K562 (cell line): Measurements from ENCODE around the gene CHD8. TPM values are rescaled to one million over a fixed set of nuclear protein-coding genes. Genes with fewer than 3 reads are reported as not detected.

Experiments
- EHMT2 ChIP-seq: fragments of 450-650 bp; IDR thresholded peaks from 2 replicates; pipeline ENCODE4 v1.6.1; 2018; ENCODE audit warnings: antibody characterized with exemption
- EWSR1 ChIP-seq: fragments of 450-650 bp; IDR thresholded peaks from 2 replicates; pipeline ENCODE4 v1.6.1; 2018; ENCODE audit warnings: borderline replicate concordance, mild to moderate bottlenecking, low read depth, moderate library complexity; ENCODE audit not compliant: partially characterized antibody
- GTF2E2 ChIP-seq: fragments of 200-800 bp; sonication (Bioruptor generic); IDR thresholded peaks from 2 replicates; pipeline ENCODE4 v1.6.1; 2016; ENCODE audit warnings: missing genetic modification characterization, missing compliant biosample characterization
- L3MBTL2 ChIP-seq: fragments of 450-650 bp; IDR thresholded peaks from 2 replicates; pipeline ENCODE4 v1.6.1; 2016; ENCODE audit warnings: mild to moderate bottlenecking, moderate library complexity
- NEUROD1 ChIP-seq: fragments of 150-350 bp; IDR thresholded peaks from 2 replicates; pipeline ENCODE4 v1.6.1; 2014; ENCODE audit warnings: borderline replicate concordance, low read length, low read depth; ENCODE audit not compliant: partially characterized antibody
- NR0B1 ChIP-seq: fragments of 450-650 bp; IDR thresholded peaks from one replicate; pipeline ENCODE4 v1.6.1; 2018; ENCODE audit warnings: mild to moderate bottlenecking, moderate library complexity; ENCODE audit not compliant: partially characterized antibody
- NR1H2 ChIP-seq: sonication (generic); formaldehyde crosslinking; IDR thresholded peaks from 2 replicates; pipeline ENCODE4 v1.4.0; 2020; ENCODE audit warnings: mild to moderate bottlenecking, missing genetic modification reagents
- RBBP5 ChIP-seq: fragments of 200-600 bp; sonication (generic); IDR thresholded peaks from 2 replicates; pipeline ENCODE4 v1.6.1; 2012; ENCODE audit warnings: borderline replicate concordance, mild to moderate bottlenecking, low read length, control low read depth, inconsistent platforms; ENCODE audit not compliant: insufficient read depth, poor library complexity, severe bottlenecking
- RBM15 ChIP-seq: fragments of 200-400 bp; formaldehyde crosslinking; IDR thresholded peaks from 2 replicates; pipeline ENCODE4 v1.6.1; 2018; ENCODE audit warnings: mild to moderate bottlenecking, low read length, moderate library complexity; ENCODE audit not compliant: insufficient read depth
- RBM39 ChIP-seq: fragments of 200-400 bp; formaldehyde crosslinking; optimal IDR thresholded peaks from 2 replicates; pipeline ENCODE3; 2018; ENCODE audit warnings: low read depth, low read length
- RCOR1 ChIP-seq, 2 experiments: IDR thresholded peaks; 2 replicates each; pipeline ENCODE4 v1.6.1; 2012; ENCODE audit warnings: low read depth in 2 of 2, low read length in 2 of 2, borderline replicate concordance in 1 of 2, improper control_type of control experiment in 1 of 2
- RFX7 ChIP-seq: fragments of 250-450 bp; sonication (Bioruptor Pico); IDR thresholded peaks from 2 replicates; pipeline ENCODE4 v1.5.1; 2021; ENCODE audit warnings: mild to moderate bottlenecking
- SLC30A9 ChIP-seq: fragments of 250-450 bp; sonication (Bioruptor Pico); IDR thresholded peaks from 2 replicates; pipeline ENCODE4 v1.8.0; 2022; ENCODE audit warnings: mild to moderate bottlenecking, moderate library complexity
- TAF9B ChIP-seq: fragments of 450-650 bp; IDR thresholded peaks from 2 replicates; pipeline ENCODE4 v1.6.1; 2018; ENCODE audit warnings: mild to moderate bottlenecking; ENCODE audit not compliant: partially characterized antibody
- TAL1 ChIP-seq: fragments of 450-650 bp; IDR thresholded peaks from 2 replicates; pipeline ENCODE4 v1.6.1; 2016; ENCODE audit warnings: mild to moderate bottlenecking
- U2AF2 ChIP-seq: fragments of 200-400 bp; formaldehyde crosslinking; optimal IDR thresholded peaks from 2 replicates; pipeline ENCODE3; 2017; ENCODE audit warnings: low read depth, mild to moderate bottlenecking, low read length
- ZBTB33 ChIP-seq: sonication (generic); formaldehyde crosslinking; IDR thresholded peaks from 2 replicates; pipeline ENCODE4 v1.8.1; 2023; ENCODE audit warnings: mild to moderate bottlenecking, missing genetic modification reagents
- ZNF140 ChIP-seq: fragments of 250-450 bp; sonication (Bioruptor Pico); IDR thresholded peaks from 2 replicates; pipeline ENCODE4 v1.8.0; 2021; ENCODE audit warnings: moderate library complexity, mild to moderate bottlenecking, inconsistent platforms
- ZNF143 ChIP-seq: sonication (generic); formaldehyde crosslinking; IDR thresholded peaks from 2 replicates; pipeline ENCODE4 v1.9.0; 2022; ENCODE audit warnings: mild to moderate bottlenecking, missing genetic modification reagents
- ZNF589 ChIP-seq: fragments of 200-800 bp; sonication (Bioruptor generic); IDR thresholded peaks from 2 replicates; pipeline ENCODE4 v1.6.1; 2016; ENCODE audit warnings: low read depth, missing genetic modification characterization, missing compliant biosample characterization
- ZNF639 ChIP-seq, 2 experiments: fragments of 200-800 bp in 1 of 2; sonication (Bioruptor generic) in 1 of 2; sonication (generic) in 1 of 2; formaldehyde crosslinking in 1 of 2; IDR thresholded peaks in 1 of 2; conservative IDR thresholded peaks in 1 of 2; 2 replicates each; pipeline versions ENCODE4 v1.5.0 to v1.6.1; 2016 to 2020; ENCODE audit warnings: missing compliant biosample characterization in 1 of 2, missing genetic modification characterization in 1 of 2, missing genetic modification reagents in 1 of 2
- ZNF655 ChIP-seq: fragments of 250-450 bp; sonication (Bioruptor Pico); IDR thresholded peaks from 2 replicates; pipeline ENCODE4 v1.5.0; 2021
- polyA plus RNA-seq, 8 experiments: library from polyadenylated mRNA; depleted of rRNA in 4 of 8; stranded (reverse) in 5 of 8; unstranded in 3 of 8; fragments of >200 nt; fragmentation: Nextera tagmentation in 2 of 8; fragmentation: Illumina TruSeq in 1 of 8; extraction: Ambion mirVana in 2 of 8; extraction: Trizol in 1 of 8; gene quantifications; 2 replicates each; pipeline versions ENCODE4 v1.2.1 to v1.2.3, GENCODE V29; 2011 to 2014; ENCODE audit warnings: inconsistent platforms in 1 of 8, missing spikeins in 1 of 8
- total RNA-seq, 7 experiments: library from RNA; depleted of rRNA in 6 of 7; stranded (reverse); fragments of >200 nt in 6 of 7; fragmentation: Illumina TruSeq in 2 of 7; extraction: Trizol in 2 of 7; gene quantifications; 2 replicates each; pipeline versions ENCODE4 v1.2.1 to v1.2.3, GENCODE V29; 2011 to 2021; ENCODE audit warnings: low replicate concordance in 1 of 7

Gene CHD8
- total and polyA plus RNA-seq, 9 of the 15 experiments (the other 6 are each of a cell fraction or from before 2014, with no cell fraction given) = 11.1 to 51.2 (median 32.8) TPM

- TF ChIP-seq NR0B1 (no peak), L3MBTL2 (no peak), ZNF639 (CRISPR knock-in tag; conservative IDR thresholded peaks at IDR 0.05 in 1 of 2, IDR thresholded peaks at IDR 0.05 in 1 of 2) (0 out of 4 replicates have a peak, but pooled peaks of 1 of the 2 experiments have one; percentile 45), RBBP5 (peak; percentile 83), ZNF143 (CRISPR knock-in tag) (no peak), EWSR1 (no peak), ZNF655 (CRISPR knock-in tag) (no peak), TAF9B (peak; percentile 36), TAL1 (no peak), NEUROD1 (peak; percentile 54), SLC30A9 (no peak), RBM39 (no peak), EHMT2 (no peak), RBM15 (no peak), ZNF140 (CRISPR knock-in tag) (no peak), RFX7 (no peak), ZBTB33 (no peak), ZNF589 (CRISPR knock-in tag) (no peak), GTF2E2 (tag) (0 out of 2 replicates have a peak, but pooled peaks have one; percentile 32), NR1H2 (CRISPR knock-in tag) (no peak), RCOR1 (IDR thresholded peaks at IDR 0.05; ENCODE audit: borderline replicate concordance in 1 of 2, low read depth in 2 of 2, low read length in 2 of 2) (peak in 1 of 2 experiments; percentile 29; a peak in 1 of 4 replicates), U2AF2 (no peak)
Observed at GRCh38 chr14:21476925-21477681, 21.2 kb upstream of the CHD8 start, which contains the start of the genes RAB2B and TOX4 (continued).
